IMR-90 (cell line): ENCODE measurements around the gene LCE1E.

Experiments
- CEBPB ChIP-seq: IDR thresholded peaks from 2 replicates; pipeline ENCODE4 v1.6.1; 2012; ENCODE audit warnings: low read depth, low read length, improper control_type of control experiment
- CHD1 ChIP-seq: IDR thresholded peaks from 2 replicates; pipeline ENCODE4 v1.6.1; 2012; ENCODE audit warnings: low read depth, low read length, improper control_type of control experiment
- MXI1 ChIP-seq: IDR thresholded peaks from 2 replicates; pipeline ENCODE4 v1.6.1; 2012; ENCODE audit warnings: low read depth, mild to moderate bottlenecking, low read length, moderate library complexity, borderline replicate concordance
- NFE2L2 ChIP-seq: fragments of 150-350 bp; IDR thresholded peaks from 2 replicates; pipeline ENCODE4 v1.6.1; 2016; ENCODE audit warnings: low read depth, mild to moderate bottlenecking, low read length
- POLR2A ChIP-seq: IDR thresholded peaks from 2 replicates; pipeline ENCODE4 v1.6.1; 2012; ENCODE audit warnings: mild to moderate bottlenecking, low read depth, low read length
- RAD21 ChIP-seq: IDR thresholded peaks from 2 replicates; pipeline ENCODE4 v1.6.1; 2012; ENCODE audit warnings: low read length, improper control_type of control experiment
- RFX5 ChIP-seq: IDR thresholded peaks from 2 replicates; pipeline ENCODE4 v1.8.0; 2012; ENCODE audit warnings: low read depth, mild to moderate bottlenecking, low read length, moderate library complexity
- TF ChIP-seq, protein P1 (sequence below): conservative IDR thresholded peaks from 2 replicates; pipeline ENCODE4 v1.5.1; 2012; ENCODE audit warnings: mild to moderate bottlenecking, low read depth, low read length, improper control_type of control experiment
- TF ChIP-seq, protein P2 (sequence below): fragments of 150-350 bp; IDR thresholded peaks from 2 replicates; pipeline ENCODE4 v1.6.1; 2016; ENCODE audit warnings: low read depth, mild to moderate bottlenecking, low read length, moderate library complexity, borderline replicate concordance

GRCh38 chr1:152823294-152823693 is 37.2 kb downstream of the LCE1E start:
- TF ChIP-seq, protein P1, sequence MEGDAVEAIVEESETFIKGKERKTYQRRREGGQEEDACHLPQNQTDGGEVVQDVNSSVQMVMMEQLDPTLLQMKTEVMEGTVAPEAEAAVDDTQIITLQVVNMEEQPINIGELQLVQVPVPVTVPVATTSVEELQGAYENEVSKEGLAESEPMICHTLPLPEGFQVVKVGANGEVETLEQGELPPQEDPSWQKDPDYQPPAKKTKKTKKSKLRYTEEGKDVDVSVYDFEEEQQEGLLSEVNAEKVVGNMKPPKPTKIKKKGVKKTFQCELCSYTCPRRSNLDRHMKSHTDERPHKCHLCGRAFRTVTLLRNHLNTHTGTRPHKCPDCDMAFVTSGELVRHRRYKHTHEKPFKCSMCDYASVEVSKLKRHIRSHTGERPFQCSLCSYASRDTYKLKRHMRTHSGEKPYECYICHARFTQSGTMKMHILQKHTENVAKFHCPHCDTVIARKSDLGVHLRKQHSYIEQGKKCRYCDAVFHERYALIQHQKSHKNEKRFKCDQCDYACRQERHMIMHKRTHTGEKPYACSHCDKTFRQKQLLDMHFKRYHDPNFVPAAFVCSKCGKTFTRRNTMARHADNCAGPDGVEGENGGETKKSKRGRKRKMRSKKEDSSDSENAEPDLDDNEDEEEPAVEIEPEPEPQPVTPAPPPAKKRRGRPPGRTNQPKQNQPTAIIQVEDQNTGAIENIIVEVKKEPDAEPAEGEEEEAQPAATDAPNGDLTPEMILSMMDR = no peak
- no peak for TF ChIP-seq POLR2A
- TF ChIP-seq, protein P2, sequence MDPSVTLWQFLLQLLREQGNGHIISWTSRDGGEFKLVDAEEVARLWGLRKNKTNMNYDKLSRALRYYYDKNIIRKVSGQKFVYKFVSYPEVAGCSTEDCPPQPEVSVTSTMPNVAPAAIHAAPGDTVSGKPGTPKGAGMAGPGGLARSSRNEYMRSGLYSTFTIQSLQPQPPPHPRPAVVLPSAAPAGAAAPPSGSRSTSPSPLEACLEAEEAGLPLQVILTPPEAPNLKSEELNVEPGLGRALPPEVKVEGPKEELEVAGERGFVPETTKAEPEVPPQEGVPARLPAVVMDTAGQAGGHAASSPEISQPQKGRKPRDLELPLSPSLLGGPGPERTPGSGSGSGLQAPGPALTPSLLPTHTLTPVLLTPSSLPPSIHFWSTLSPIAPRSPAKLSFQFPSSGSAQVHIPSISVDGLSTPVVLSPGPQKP = no peak
- TF ChIP-seq CHD1 = no peak
- no peak for TF ChIP-seq MXI1
- no peak for TF ChIP-seq RAD21
- no peak for TF ChIP-seq CEBPB
- no peak for TF ChIP-seq RFX5
- TF ChIP-seq NFE2L2 = no peak
